Kidney (tissue), 14 donors: ENCODE results near the gene SLC25A52. TPM values are rescaled to one million over a fixed set of nuclear protein-coding genes. Genes with fewer than 3 reads are reported as not detected.

ENCODE experiments used
- DNase-seq, 5 donors: peaks; one replicate each; pipeline ENCODE4 v3.0.0-alpha.2; 2013 to 2020
- FAIRE-seq: peaks from 2 replicates; lab custom pipeline; 2012; peaks lifted over from hg19 to GRCh38; lab: Jason Lieb, UNC
- H3K27ac ChIP-seq, 2 donors: one replicate each; pipeline ENCODE4 v1.7.0; 2013; ENCODE audit warnings: low read depth in 2 of 2, low read length in 2 of 2, inconsistent platforms in 1 of 2
- H3K27me3 ChIP-seq: one replicate; pipeline ENCODE4 v1.7.1; 2013; ENCODE audit warnings: low read length, inconsistent platforms; ENCODE audit not compliant: control insufficient read depth, insufficient read depth
- H3K36me3 ChIP-seq, 3 donors: one replicate each; pipeline versions ENCODE4 v1.7.0 to v1.7.1; 2013; ENCODE audit warnings: low read length in 3 of 3, control low read depth in 1 of 3, inconsistent platforms in 1 of 3; ENCODE audit not compliant: insufficient read depth in 3 of 3, control insufficient read depth in 2 of 3
- H3K4me1 ChIP-seq, 3 donors: one replicate each; pipeline versions ENCODE4 v1.7.0 to v1.7.1; 2013; ENCODE audit warnings: low read length in 3 of 3, inconsistent platforms in 1 of 3, low read depth in 1 of 3; ENCODE audit not compliant: control insufficient read depth in 2 of 3, insufficient read depth in 2 of 3
- H3K4me3 ChIP-seq, 3 donors: one replicate each; pipeline versions ENCODE4 v1.7.0 to v1.8.1; 2013; ENCODE audit warnings: low read length in 3 of 3, control low read depth in 1 of 3, inconsistent platforms in 1 of 3
- H3K9ac ChIP-seq, 3 donors: one replicate each; pipeline versions ENCODE4 v1.7.0 to v1.7.1; 2013; ENCODE audit warnings: low read length in 3 of 3, control low read depth in 1 of 3, inconsistent platforms in 1 of 3
- H3K9me3 ChIP-seq, 3 donors: one replicate each; pipeline versions ENCODE4 v1.7.0 to v1.7.1; 2013; ENCODE audit warnings: low read length in 3 of 3, control low read depth in 1 of 3, inconsistent platforms in 1 of 3; ENCODE audit not compliant: control insufficient read depth in 2 of 3, insufficient read depth in 1 of 3
- CTCF ChIP-seq: IDR thresholded peaks from 3 replicates; pipeline ENCODE4 v1.5.1; 2012; ENCODE audit warnings: mild to moderate bottlenecking, moderate library complexity, borderline replicate concordance; ENCODE audit not compliant: insufficient read depth; ENCODE audit errors: extremely low read depth
- intact Hi-C: fragments of 100-400 bp; cut with DNase I; formaldehyde crosslinking; loops from one replicate; pipeline ENCODE4 v1.11.1; 2022
- polyA plus RNA-seq: library from polyadenylated mRNA; stranded (reverse); fragments of 350-450 nt; fragmentation: Illumina TruSeq; extraction: RNeasy Lipid Tissue Mini Kit (QIAGEN cat#74804); gene quantifications from one replicate; pipeline ENCODE4 v1.2.3, GENCODE V29; 2014; ENCODE audit warnings: low read depth, low replicate concordance; ENCODE audit not compliant: insufficient read depth
- total RNA-seq: library from RNA; stranded (reverse); fragmentation: NEBNext Ultra II Directional; extraction: Animal tissue kit (Norgen Biotek cat#: 25700); gene quantifications from one replicate; pipeline ENCODE4 v1.2.1, GENCODE V29; 2021
- donor health status: control.
- donor health status: control.
- donor health status: control.
- donor health status: control.
- donor health status: control.
- donor health status: DM: yes; HTN: yes; CAD: no.
- donor health status: Normal renal cell carcinoma (clear cell type).

The SLC25A52 gene
- total and polyA plus RNA-seq, 2 donors from 2014 or later: not detected

- no peak for FAIRE-seq
- H3K36me3 ChIP-seq: no peaks in the 10 kb centered on the region
- H3K27ac ChIP-seq: no peak overlapping the region
- H3K4me3 ChIP-seq: no peak overlapping the region
- no peak for TF ChIP-seq CTCF
- H3K4me1 ChIP-seq: no peaks in the 10 kb centered on the region
- no peak for DNase-seq
- intact Hi-C loops: no loop called here
- no peaks in the 10 kb centered on the region for H3K9me3 ChIP-seq
- no peak overlapping the region for H3K9ac ChIP-seq
- no peaks in the 10 kb centered on the region for H3K27me3 ChIP-seq
Observed at GRCh38 chr18:31791817-31792579, 31.3 kb upstream of the SLC25A52 start.

- DNase-seq: no peak
- TF ChIP-seq CTCF: no peak
- no peak overlapping the region for H3K9ac ChIP-seq
- H3K36me3 ChIP-seq: no peaks in the 10 kb centered on the region
- no peak overlapping the region for H3K27ac ChIP-seq
- no peaks in the 10 kb centered on the region for H3K27me3 ChIP-seq
- no peak for FAIRE-seq
- H3K4me3 ChIP-seq: no peak overlapping the region
- H3K4me1 ChIP-seq: no peaks in the 10 kb centered on the region
- intact Hi-C loops: no loop called here
- no peaks in the 10 kb centered on the region for H3K9me3 ChIP-seq
Observed at GRCh38 chr18:31789409-31789808, 28.7 kb upstream of the SLC25A52 start.

- Histone ChIP-seq H3K27ac (no peak overlapping the region), H3K9me3 (peaks cover 0 to 9% (median 0%) of the 10 kb centered on the region in 3 donors), H3K36me3 (no peaks in the 10 kb centered on the region), H3K27me3 (no peaks in the 10 kb centered on the region), H3K9ac (no peak overlapping the region), H3K4me1 (no peaks in the 10 kb centered on the region), H3K4me3 (no peak overlapping the region)
- intact Hi-C loops: no loop called here
- FAIRE-seq (no peak), DNase-seq (no peak)
- no peak for TF ChIP-seq CTCF
Observed at GRCh38 chr18:31783059-31783458, 22.4 kb upstream of the SLC25A52 start.
